Gastrocnemius medialis (tissue), 4 donors: ENCODE measurements around the gene LRP5. TPM values are rescaled to one million over a fixed set of nuclear protein-coding genes. Genes with fewer than 3 reads are reported as not detected.

Experiments
- ATAC-seq, 2 donors: fragments of 150-250 bp; one replicate each; pipeline ENCODE4 v1.9.1; 2016
- DNase-seq, 2 donors: peaks; one replicate each; pipeline ENCODE4 v3.0.0-alpha.2; 2019
- H3K27ac ChIP-seq, 4 donors: fragments of 200-600 bp; sonication (generic); 1 replicate in 1 of 4; 2 replicates in 3 of 4; pipeline ENCODE4 v1.5.1; 2016 to 2018; ENCODE audit warnings: mild to moderate bottlenecking in 2 of 4, moderate library complexity in 1 of 4
- H3K27me3 ChIP-seq, 3 donors: fragments of 200-600 bp; sonication (generic) in 2 of 3; 1 replicate in 1 of 3; 2 replicates in 2 of 3; pipeline versions ENCODE4 v1.5.1 to v1.6.0; 2016 to 2019; ENCODE audit warnings: mild to moderate bottlenecking in 1 of 3, moderate library complexity in 1 of 3
- H3K36me3 ChIP-seq, 2 donors: fragments of 200-600 bp; sonication (generic) in 1 of 2; one replicate each; pipeline ENCODE4 v1.5.1; 2017 to 2018
- H3K4me1 ChIP-seq, 2 donors: fragments of 200-600 bp; sonication (generic) in 1 of 2; one replicate each; pipeline ENCODE4 v1.5.1; 2016 to 2017; ENCODE audit warnings: mild to moderate bottlenecking in 2 of 2
- H3K4me3 ChIP-seq, 4 donors: fragments of 200-600 bp; sonication (generic) in 3 of 4; 1 replicate in 1 of 4; 2 replicates in 3 of 4; pipeline ENCODE4 v1.5.1; 2016 to 2019; ENCODE audit warnings: mild to moderate bottlenecking in 2 of 4
- H3K9me3 ChIP-seq, 3 donors: fragments of 200-600 bp; sonication (generic) in 2 of 3; 1 replicate in 1 of 3; 2 replicates in 2 of 3; pipeline ENCODE4 v1.5.1; 2016 to 2019
- CTCF ChIP-seq, 5 experiments: fragments of 450-650 bp in 3 of 5; fragments of 200-600 bp in 2 of 5; sonication (generic) in 2 of 5; IDR thresholded peaks in 4 of 5; conservative IDR thresholded peaks in 1 of 5; 1 replicate in 4 of 5; 2 replicates in 1 of 5; pipeline ENCODE4 v1.5.1; 2016 to 2019; ENCODE audit warnings: antibody characterized with exemption in 5 of 5, mild to moderate bottlenecking in 3 of 5, moderate library complexity in 3 of 5
- POLR2A ChIP-seq, 2 donors: fragments of 450-650 bp; IDR thresholded peaks; one replicate each; pipeline ENCODE4 v1.6.1; 2017; ENCODE audit warnings: antibody characterized with exemption in 2 of 2, mild to moderate bottlenecking in 2 of 2, moderate library complexity in 2 of 2
- in situ Hi-C, 4 donors: fragments of 200-750 bp; cut with MboI; loops; one replicate each; pipeline versions ENCODE4 v1.15.0 to v1.8.0; 2017; ENCODE audit warnings: low sequenced_read_pairs in 4 of 4
- intact Hi-C: fragments of 100-400 bp; cut with DNase I; formaldehyde crosslinking; loops from one replicate; pipeline ENCODE4 v1.15.1; 2023; ENCODE audit warnings: low total_unique reads
- total RNA-seq, 4 donors: library from RNA; depleted of rRNA; stranded (reverse); fragments of >200 nt; gene quantifications; one replicate each; pipeline versions ENCODE4 v1.1.0 to v1.2.3, GENCODE V29; 2016

LRP5 gene
- total RNA-seq, 4 donors from 2014 or later, result 3.7 to 12.3 (median 8.1) TPM

GRCh38 chr11:68416070-68416578, 103.7 kb downstream of the LRP5 start:
- no peaks in the 10 kb centered on the region for H3K9me3 ChIP-seq
- H3K27me3 ChIP-seq, result no peaks in the 10 kb centered on the region
- in situ Hi-C loops (no loop called here), intact Hi-C loops (no loop called here)
- H3K36me3 ChIP-seq, result peaks cover 0 to 9% of the 10 kb centered on the region in 2 donors
- H3K27ac ChIP-seq, result no peak overlapping the region
- peaks cover 10 to 11% of the 10 kb centered on the region in 2 donors for H3K4me1 ChIP-seq
- no peak overlapping the region for H3K4me3 ChIP-seq
- no peak for DNase-seq
- ATAC-seq, result no peak
- TF ChIP-seq CTCF (IDR thresholded peaks at IDR 0.05 in 4 of 5, conservative IDR thresholded peaks at IDR 0.05 in 1 of 5) (no peak), POLR2A (IDR thresholded peaks at IDR 0.05) (no peak)

DNA sequence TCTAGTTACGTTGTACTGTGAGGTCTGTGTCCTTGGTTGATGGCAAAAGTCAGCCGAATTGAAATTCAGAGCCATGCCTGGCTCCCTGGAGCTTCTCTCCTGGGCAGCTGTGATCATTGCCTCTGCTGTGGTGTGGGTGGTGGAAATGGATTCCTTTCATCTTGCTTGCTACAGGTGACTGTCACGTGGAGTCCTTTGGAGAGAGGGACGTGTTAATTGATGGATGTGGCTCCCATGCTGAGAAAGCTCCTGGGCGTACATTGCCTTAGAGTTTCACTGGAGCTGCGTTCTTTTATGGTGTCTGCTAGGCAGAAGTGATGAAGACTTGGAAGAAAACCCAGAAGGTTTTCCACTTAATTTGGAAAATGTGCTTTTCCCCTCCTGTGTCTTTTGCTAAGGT, 106.3 kb downstream of the LRP5 start:
- Histone ChIP-seq H3K36me3 (peaks cover 0 to 9% of the 10 kb centered on the region in 2 donors), H3K9me3 (no peaks in the 10 kb centered on the region), H3K27ac (no peak overlapping the region), H3K4me1 (no peaks in the 10 kb centered on the region), H3K27me3 (no peaks in the 10 kb centered on the region), H3K4me3 (no peak overlapping the region)
- intact Hi-C loops (no loop called here), in situ Hi-C loops (no loop called here)
- ATAC-seq (no peak), DNase-seq (no peak)
- no peak for TF ChIP-seq CTCF (IDR thresholded peaks at IDR 0.05 in 4 of 5, conservative IDR thresholded peaks at IDR 0.05 in 1 of 5)

GRCh38 chr11:68420171-68420570, 107.8 kb downstream of the LRP5 start:
- TF ChIP-seq CTCF (IDR thresholded peaks at IDR 0.05 in 4 of 5, conservative IDR thresholded peaks at IDR 0.05 in 1 of 5) (no peak), POLR2A (IDR thresholded peaks at IDR 0.05) (no peak)
- in situ Hi-C loops, result no loop called here
- no peaks in the 10 kb centered on the region for H3K4me1 ChIP-seq
- ATAC-seq (no peak), DNase-seq (no peak)
- no peaks in the 10 kb centered on the region for H3K27me3 ChIP-seq
- no peak overlapping the region for H3K4me3 ChIP-seq
- no peak overlapping the region for H3K27ac ChIP-seq
- H3K36me3 ChIP-seq, result peaks cover 0 to 9% of the 10 kb centered on the region in 2 donors
- intact Hi-C loops, result no loop called here
- H3K9me3 ChIP-seq, result no peaks in the 10 kb centered on the region

DNA sequence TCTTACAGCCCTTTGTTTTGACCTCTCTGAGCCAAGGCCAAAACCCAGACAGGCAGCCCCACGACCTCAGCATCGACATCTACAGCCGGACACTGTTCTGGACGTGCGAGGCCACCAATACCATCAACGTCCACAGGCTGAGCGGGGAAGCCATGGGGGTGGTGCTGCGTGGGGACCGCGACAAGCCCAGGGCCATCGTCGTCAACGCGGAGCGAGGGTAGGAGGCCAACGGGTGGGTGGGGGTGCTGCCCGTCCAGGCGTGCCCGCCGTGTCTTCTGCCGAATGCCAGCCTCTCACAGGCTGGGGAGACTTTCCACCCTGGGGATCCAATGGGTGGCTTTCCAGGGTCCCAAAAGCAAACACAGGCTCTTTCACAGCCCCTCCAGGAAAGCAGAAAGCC, 111.1 kb downstream of the LRP5 start:
- no peaks in the 10 kb centered on the region for H3K9me3 ChIP-seq
- intact Hi-C loops, result no loop called here
- in situ Hi-C loops, result no loop called here
- DNase-seq (no peak), ATAC-seq (no peak)
- H3K4me1 ChIP-seq, result no peaks in the 10 kb centered on the region
- H3K27ac ChIP-seq, result no peak overlapping the region
- TF ChIP-seq CTCF (IDR thresholded peaks at IDR 0.05 in 4 of 5, conservative IDR thresholded peaks at IDR 0.05 in 1 of 5) (no peak), POLR2A (IDR thresholded peaks at IDR 0.05) (no peak)
- peaks cover 0 to 9% of the 10 kb centered on the region in 2 donors for H3K36me3 ChIP-seq
- H3K4me3 ChIP-seq, result no peak overlapping the region
- H3K27me3 ChIP-seq, result no peaks in the 10 kb centered on the region

- TF ChIP-seq CTCF (IDR thresholded peaks at IDR 0.05 in 4 of 5, conservative IDR thresholded peaks at IDR 0.05 in 1 of 5) (no peak), POLR2A (IDR thresholded peaks at IDR 0.05) (no peak)
- no peak for ATAC-seq
- Histone ChIP-seq H3K27me3 (no peaks in the 10 kb centered on the region), H3K4me1 (no peaks in the 10 kb centered on the region), H3K27ac (no peak overlapping the region), H3K36me3 (peaks cover 0 to 9% of the 10 kb centered on the region in 2 donors), H3K9me3 (peaks cover 0 to under 1% (median 0%) of the 10 kb centered on the region in 3 donors), H3K4me3 (no peak overlapping the region)
- intact Hi-C loops (no loop called here), in situ Hi-C loops (no loop called here)
- DNase-seq, result no peak
These were observed 111.8 kb downstream of the LRP5 start for GRCh38 chr11:68424101-68424632.
